Femur (tissue), 1 donor: Measurements from ENCODE around the gene LRRC74B.
"Not testable (repeated sequence)": the region's sequence is repeated elsewhere in the genome, so short reads cannot be mapped to it uniquely, and the experiment has no call there.

Source experiments
- DNase-seq: peaks from one replicate; pipeline ENCODE4 v3.0.0-alpha.2; 2017

Gene LRRC74B, protein sequence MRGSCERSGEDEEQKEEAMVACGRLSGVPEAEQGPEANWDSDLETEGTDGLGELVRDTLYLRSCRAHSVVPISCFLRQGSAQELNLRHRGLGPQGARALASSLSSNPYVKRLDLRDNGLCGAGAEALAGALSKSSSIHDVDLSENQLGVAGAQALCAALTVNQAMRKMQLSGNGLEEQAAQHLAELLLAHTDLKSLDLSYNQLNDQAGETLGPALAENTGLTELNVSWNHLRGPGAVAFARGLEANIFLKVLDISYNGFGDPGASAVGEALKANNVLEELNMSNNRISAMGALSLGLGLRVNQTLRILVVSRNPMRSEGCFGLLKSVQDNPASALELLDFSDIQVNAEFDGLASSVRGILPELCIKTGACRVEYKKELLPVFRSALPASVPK

GRCh38 chr22:21045585-21046294 lies at the start of gene LRRC74B:
TSS of gene LRRC74B (plus strand) at chr22:21045946. CDS start at chr22:21045987, 41 bp downstream.
- DNase-seq = peak; percentile 96

DNA sequence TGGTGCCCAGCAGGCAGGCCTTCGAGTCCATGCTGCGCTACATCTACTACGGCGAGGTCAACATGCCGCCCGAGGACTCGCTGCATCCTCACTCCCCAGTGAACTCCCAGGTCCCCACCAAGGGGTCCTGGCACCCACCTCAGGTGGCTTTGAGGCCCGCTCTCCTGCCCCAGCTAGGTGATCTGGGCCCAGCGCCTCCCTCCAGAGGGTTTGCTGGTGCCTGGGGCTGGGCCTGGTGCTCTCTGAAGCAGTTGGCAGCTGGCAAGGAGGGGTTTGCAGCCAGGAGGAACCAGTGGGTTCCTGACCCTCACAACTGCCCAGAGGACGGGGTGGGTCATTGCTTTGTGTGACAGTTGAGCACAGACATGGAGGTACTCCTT lies 49.7 kb upstream of the LRRC74B start:
- DNase-seq = no peak

DNA sequence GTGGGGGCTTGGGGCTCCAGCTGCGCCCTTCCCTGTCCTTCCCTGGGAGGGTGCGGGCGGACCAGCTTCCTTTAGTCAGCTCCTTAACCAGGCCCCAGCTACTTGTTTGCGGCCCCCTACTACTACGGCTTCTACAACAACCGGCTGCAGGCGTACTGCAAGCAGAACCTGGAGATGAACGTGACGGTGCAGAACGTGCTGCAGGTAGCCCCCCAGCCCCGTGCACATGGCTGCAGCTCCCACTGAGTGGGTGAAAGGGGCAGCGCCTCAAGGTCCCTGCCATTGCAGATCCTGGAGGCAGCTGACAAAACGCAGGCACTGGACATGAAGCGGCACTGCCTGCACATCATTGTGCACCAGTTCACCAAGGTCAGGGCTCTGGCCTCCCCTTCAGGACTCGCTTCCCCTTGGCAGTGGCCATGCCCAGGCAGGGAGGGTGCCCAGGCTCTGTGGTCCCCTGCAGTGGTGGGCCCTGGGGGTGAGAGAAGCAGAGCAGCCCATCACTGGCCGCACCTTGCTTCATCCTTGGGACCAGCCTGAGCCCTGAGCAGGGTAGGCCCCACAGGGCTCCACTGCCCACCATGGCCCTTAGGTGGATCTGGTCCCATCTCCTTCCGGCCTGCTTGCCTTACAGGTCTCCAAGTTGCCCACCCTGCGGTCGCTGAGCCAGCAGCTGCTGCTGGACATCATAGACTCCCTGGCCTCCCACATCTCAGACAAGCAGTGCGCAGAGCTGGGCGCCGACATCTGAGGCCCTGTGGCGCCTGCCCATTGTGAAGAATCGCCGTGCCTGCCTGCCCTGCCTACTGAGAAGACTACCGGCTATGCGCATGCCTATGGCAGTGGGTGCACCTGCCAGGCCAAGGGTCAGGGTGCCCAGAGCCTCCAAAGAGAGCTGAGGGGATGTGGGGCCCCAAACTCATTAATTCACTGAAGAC lies 48.9 kb upstream of the LRRC74B start:
- DNase-seq = peak; percentile 19

- no peak for DNase-seq
Measured at GRCh38 chr22:20997536-20998257, 48.0 kb upstream of the LRRC74B start.

GRCh38 chr22:20998411-20999336 lies 47.1 kb upstream of the LRRC74B start:
- no peak for DNase-seq

GRCh38 chr22:20999350-21000206 lies 46.2 kb upstream of the LRRC74B start:
- DNase-seq = no peak

DNA sequence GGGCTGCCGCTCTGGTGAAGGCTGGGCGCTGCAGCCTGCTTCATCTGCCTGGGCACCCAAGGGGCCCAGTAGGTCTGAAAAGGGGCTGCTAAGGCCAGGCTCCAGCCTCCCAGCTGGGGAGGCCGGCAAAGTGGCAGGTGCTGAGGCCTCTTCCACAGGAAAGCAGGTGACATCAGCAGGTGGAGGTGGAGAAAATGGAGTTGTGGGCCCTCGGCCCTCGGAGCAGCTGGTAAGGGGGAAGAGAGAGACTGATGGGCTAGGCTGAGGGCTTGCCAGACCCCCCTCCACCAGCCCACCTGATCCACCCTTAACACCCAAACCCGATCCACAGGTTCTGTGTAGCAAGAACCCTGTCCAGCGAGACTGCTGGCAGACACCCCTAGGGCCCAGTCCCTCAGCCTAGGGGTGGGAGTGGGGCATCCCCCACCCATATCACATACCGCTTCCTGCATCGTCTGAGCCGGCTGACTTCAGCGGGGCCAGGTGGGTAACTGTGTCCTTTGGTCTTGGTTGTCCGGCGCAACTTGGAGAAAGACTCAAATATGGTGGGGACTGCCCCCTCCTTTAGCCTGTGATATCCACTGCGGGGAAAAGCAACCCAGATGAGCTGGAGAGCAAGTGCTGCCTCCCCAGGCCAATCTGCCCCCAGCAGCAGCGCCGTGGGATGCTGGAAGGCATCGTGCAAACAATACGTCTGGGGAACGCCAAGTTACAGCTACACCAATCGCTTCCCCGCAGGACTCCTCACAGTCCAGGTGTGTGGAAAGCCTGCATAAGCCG lies 45.3 kb upstream of the LRRC74B start:
- no peak for DNase-seq

DNA sequence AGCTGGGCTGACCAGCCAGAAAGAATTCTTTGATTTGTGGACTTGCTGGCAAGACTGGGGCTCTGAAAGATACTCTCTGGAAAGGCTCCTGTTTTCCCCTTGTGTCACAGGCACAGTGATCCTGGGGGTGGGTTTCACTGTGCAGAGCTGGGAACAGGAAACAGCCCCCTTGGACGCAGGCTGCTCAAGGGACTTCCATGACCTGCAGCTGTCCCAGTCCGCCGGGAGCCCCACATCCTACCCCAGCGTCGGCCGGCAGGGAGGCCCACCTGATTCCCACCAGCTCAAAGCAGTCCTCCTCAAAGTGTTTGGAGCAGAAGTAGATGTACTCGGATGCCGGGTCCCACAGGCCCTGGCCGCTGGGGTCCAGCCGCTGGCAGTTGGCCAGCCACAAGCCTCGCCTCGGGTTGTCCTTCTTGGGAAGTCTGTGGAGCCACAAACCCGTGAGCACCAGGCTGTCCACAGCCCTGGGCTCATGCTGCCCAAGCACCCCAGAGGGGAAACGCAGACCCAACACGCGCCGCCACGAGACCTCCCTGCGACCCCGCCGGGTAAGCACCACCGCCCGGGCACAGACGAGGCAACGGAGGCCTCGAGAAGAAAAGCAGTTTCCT lies 44.7 kb upstream of the LRRC74B start:
- peak; percentile 59 for DNase-seq

DNA sequence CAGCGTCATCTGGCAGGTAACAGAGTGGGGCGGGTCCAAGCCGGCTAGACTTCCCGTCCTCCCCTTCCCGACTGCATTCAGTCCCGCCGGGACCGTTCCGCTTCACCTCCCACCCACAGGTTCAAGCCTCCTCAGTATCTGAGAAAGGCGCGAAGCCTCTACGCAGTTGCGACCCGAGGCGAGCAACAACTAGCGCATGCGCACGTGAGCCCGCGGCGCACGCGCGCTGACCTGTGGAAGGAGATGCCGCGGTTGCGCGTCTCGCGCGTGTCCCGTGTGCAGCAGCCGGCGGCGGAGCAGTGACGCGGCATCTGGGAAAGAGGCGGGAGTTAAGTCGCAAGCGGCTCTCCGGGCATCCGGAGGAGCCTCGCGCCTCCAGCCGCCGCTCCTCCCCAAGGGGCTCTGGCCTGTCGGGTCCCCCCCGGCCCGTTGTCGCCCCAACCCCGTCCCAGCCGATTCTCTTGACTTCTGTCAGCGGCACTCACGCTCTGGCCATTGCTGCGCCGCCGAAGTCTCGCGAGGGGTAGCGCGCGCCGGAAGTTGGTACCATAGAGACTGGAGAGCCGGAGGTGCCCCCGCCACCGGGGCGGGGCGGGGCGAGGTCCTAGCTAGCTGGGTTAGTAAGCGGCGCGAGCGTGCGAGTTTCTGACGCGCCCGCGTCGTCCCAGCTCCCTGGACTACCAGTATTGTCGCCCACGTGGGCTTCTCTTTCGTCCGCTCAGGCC lies 44.0 kb upstream of the LRRC74B start, which contains the start of gene THAP7:
THAP7 (minus strand) TSS at position 518 of the 725 bp plus-strand sequence; CDS start at position 311, 207 bp downstream.
- DNase-seq = peak; percentile 97

DNA sequence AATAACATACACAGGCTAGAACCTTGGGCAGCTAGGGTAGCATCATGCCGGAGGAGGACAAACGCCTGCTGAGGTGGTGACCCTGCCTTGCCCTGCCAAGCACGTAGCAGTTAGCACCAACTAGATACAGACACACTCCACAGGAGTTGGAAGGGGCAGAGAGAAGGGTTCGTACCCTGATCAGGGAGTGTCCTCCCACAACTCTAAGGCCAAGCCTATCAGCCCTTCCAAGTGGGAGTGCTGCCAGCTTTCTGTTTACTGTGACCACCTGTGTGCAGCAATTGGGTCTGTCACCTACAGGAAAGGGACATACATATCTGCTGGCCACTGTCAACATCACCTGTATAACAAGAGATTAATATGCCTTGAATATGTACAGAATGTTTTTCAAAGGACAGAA lies 42.0 kb upstream of the LRRC74B start:
- peak; percentile 27 for DNase-seq

GRCh38 chr22:21009208-21009607 lies 36.5 kb upstream of the LRRC74B start:
- not testable (repeated sequence) for DNase-seq

- peak; percentile 65 for DNase-seq
Measured at GRCh38 chr22:21009638-21010425, 35.9 kb upstream of the LRRC74B start.

DNA sequence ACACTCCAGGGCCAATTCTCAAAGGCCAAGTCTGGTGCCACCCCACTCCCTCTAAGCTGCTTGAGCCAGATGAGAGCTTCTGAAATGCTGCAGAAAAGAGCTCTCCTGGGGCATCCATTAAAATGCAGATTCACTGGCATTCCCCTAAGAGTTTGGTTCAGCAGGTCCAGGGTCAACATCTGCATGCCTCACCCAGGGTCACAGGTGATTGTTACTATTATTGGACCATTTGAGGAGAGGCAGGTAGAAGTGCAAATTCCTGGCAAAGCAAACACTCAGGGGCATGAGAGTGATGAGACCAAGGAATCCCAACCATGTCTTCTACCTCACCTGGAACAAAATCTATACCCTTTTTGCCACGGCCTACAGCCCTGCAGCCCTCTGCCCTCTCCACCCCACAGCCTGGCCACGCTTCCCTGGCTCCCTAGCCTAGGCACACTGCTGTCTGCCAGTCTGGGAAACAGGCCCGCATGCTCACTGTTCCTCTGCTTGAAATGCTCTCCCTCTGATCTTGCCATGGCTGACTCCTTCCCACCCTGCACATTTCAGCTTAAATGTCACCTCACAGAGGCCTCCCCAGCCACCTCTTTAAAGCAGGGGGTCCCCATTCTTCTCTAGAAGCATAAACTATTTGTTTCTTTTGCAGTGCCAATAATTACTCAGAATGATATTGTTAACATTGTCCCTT lies 35.2 kb upstream of the LRRC74B start:
- no peak for DNase-seq

GRCh38 chr22:21012446-21013407 lies 33.0 kb upstream of the LRRC74B start:
- peak; percentile 19 for DNase-seq

- no peak for DNase-seq
Measured at GRCh38 chr22:21013657-21014201, 32.0 kb upstream of the LRRC74B start.
